Measurements from ENCODE around the gene KANSL1L.

The KANSL1L gene

DNA sequence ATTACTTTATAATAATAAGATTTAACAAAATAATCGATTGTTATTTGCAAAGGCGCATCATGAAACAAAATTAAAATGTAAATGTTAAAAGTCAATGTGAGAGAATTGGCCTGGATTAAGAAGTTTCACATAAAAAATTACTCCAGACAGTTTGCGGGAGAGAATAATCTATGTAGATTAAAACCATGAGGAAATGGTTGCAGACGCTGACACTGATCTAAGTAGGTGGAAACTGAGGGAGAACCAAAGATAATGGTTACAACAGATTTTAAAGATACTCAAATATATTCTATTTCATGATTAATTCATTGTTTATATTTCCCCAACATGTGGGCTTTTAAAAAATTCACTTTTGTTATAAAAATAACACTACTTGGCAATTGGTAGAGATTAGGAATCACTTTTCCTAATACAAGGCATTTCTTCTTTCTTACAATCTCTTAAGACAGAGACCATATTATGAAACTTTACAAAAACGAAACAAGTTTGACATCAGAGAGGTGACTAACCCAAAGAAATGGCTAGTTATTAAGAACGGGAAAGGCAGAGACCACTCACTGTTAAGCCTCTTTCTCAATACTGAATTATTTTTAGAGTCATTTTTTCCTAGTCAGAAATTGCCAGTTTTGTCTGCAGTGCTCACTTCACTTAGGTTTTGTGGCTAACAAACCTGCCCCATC is 1.6 kb downstream of the KANSL1L start:
- DNase-seq (ENCODE audit: low read depth): peak; percentile 60
- TF ChIP-seq, protein P1, sequence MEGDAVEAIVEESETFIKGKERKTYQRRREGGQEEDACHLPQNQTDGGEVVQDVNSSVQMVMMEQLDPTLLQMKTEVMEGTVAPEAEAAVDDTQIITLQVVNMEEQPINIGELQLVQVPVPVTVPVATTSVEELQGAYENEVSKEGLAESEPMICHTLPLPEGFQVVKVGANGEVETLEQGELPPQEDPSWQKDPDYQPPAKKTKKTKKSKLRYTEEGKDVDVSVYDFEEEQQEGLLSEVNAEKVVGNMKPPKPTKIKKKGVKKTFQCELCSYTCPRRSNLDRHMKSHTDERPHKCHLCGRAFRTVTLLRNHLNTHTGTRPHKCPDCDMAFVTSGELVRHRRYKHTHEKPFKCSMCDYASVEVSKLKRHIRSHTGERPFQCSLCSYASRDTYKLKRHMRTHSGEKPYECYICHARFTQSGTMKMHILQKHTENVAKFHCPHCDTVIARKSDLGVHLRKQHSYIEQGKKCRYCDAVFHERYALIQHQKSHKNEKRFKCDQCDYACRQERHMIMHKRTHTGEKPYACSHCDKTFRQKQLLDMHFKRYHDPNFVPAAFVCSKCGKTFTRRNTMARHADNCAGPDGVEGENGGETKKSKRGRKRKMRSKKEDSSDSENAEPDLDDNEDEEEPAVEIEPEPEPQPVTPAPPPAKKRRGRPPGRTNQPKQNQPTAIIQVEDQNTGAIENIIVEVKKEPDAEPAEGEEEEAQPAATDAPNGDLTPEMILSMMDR (IDR thresholded peaks at IDR 0.05; ENCODE audit: insufficient read depth, low read depth, low read length, missing control alignments): no peak
- H3K4me3 ChIP-seq (ENCODE audit: low read depth, low read length): peak overlapping the region; percentile 99

GRCh38 chr2:210167227-210167626 is 4.0 kb downstream of the KANSL1L start:
- H3K4me3 ChIP-seq (ENCODE audit: low read depth, low read length): no peak overlapping the region
- DNase-seq (ENCODE audit: low read depth): no peak
- TF ChIP-seq, protein P1 (IDR thresholded peaks at IDR 0.05; ENCODE audit: insufficient read depth, low read depth, low read length, missing control alignments): no peak

DNA sequence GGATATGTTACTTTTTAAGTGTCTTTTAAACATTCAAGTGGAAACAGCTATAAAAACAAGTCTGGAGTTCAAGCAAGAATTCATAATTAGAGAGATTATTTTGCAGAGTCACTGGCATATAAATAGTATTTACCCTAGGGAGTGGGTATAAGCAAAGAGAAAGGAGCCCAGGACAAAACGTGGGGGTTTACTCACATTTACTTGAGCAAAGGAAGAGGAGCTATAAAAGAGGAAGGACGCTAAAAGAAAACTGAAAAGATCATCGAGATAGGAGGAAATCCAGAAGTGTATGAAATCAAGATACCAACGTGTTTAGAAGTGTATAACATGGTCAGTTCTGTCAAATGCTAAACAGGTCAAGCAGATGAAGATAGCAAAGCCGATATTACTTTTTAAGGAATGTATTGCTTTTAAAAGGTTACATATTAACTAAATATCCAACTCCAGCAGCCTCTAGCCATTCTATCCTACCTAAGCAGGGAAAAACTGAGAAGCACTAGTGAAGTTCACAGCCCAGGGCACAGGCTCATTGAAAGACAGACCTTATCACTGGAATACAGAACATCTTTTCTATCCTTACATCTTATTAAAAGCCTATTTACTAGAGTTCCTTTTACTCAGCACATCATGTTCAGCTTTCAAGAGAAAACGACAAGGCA is 8.6 kb downstream of the KANSL1L start:
- TF ChIP-seq, protein P1 (IDR thresholded peaks at IDR 0.05; ENCODE audit: insufficient read depth, low read depth, low read length, missing control alignments): no peak
- no peak overlapping the region for H3K4me3 ChIP-seq (ENCODE audit: low read depth, low read length)
- DNase-seq (ENCODE audit: low read depth): no peak

DNA sequence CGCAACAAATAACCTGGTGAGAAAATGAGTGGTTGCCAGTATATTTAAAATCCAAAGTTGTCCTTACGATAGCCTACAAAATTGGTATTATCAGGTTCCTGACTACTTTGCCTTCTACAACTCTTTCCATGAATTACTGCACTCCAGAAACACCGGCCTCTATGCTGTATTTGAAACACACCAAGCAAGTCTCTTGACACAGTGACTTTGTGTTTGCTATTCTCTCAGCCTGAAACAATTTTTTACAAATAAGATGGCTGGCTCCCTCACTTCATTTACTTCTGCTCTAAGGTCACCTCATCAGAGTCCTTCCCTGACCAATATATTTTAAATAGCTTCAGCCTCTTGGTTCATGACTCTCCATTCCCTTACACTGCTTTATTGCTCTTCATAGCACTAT is 12.2 kb downstream of the KANSL1L start:
- no peak for DNase-seq (ENCODE audit: low read depth)
- TF ChIP-seq, protein P1 (IDR thresholded peaks at IDR 0.05; ENCODE audit: insufficient read depth, low read depth, low read length, missing control alignments): no peak
- H3K4me3 ChIP-seq (ENCODE audit: low read depth, low read length): no peak overlapping the region

- no peak for DNase-seq (ENCODE audit: low read depth)
- TF ChIP-seq, protein P1 (IDR thresholded peaks at IDR 0.05; ENCODE audit: insufficient read depth, low read depth, low read length, missing control alignments): no peak
- H3K4me3 ChIP-seq (ENCODE audit: low read depth, low read length): no peak overlapping the region
Measured at GRCh38 chr2:210158236-210158635, 13.0 kb downstream of the KANSL1L start.

DNA sequence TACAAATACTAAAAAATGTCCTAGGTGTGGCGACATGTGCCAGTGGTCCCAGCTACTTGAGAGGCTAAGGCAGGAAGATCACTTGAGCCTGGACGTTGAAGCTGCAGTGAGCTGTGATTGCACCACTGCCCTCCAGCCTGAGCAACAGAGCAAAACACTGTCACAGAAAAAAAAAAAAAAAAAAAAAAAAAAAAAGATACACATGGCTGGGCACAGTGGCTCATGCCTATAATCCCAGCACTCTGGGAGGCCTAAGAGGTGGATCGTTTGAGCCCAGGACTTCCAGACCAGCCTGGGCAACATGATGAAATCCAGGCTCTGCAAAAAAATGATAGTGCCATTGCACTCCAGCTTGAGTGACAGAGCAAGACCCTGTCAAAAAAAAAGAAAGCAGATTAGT is 13.7 kb downstream of the KANSL1L start:
- no peak for DNase-seq (ENCODE audit: low read depth)
- TF ChIP-seq, protein P1 (IDR thresholded peaks at IDR 0.05; ENCODE audit: insufficient read depth, low read depth, low read length, missing control alignments): no peak

More for the DNA sequence above, 13.7 kb downstream of the KANSL1L start:
- H3K4me3 ChIP-seq (ENCODE audit: low read depth, low read length): no peak overlapping the region

Measured in GM12865 (cell line).